Endothelial cell of umbilical vein (primary cell): ENCODE measurements around the gene TPM1. TPM values are rescaled to one million over a fixed set of nuclear protein-coding genes. Genes with fewer than 3 reads are reported as not detected.

Experiments used
- BruUV-seq: library from RNA; stranded (reverse); fragments of 400-500 nt; replicated peaks from 2 replicates; lab custom pipeline; 2021; lab: Mats Ljungman, UMichigan
- CTCF ChIA-PET: fragments of 300-600, 350-600 bp; sonication (Branson Sonifier 250); formaldehyde crosslinking; loops from one replicate; lab custom pipeline; 2021; ENCODE audit warnings: antibody characterized with exemption, inconsistent platforms; lab: Charles Lee
- POLR2A ChIA-PET: fragments of 300-600, 350-600 bp; sonication (Branson Sonifier 250); formaldehyde crosslinking; loops from one replicate; lab custom pipeline; 2021; ENCODE audit warnings: antibody characterized with exemption, inconsistent platforms; lab: Charles Lee
- DNase-seq: peaks from one replicate; pipeline ENCODE4 v3.0.0-alpha.2; 2011; ENCODE audit warnings: low read depth, low spot score
- FAIRE-seq: peaks from 2 replicates; lab custom pipeline; 2011; peaks lifted over from hg19 to GRCh38; lab: Jason Lieb, UNC
- H2AFZ ChIP-seq: 2 replicates; pipeline ENCODE4 v1.6.0; 2012; ENCODE audit warnings: low read depth, low read length, control low read depth, inconsistent platforms
- H3K27ac ChIP-seq: 2 replicates; pipeline ENCODE4 v1.5.1; 2011; ENCODE audit warnings: low read depth, mild to moderate bottlenecking, control low read depth, low read length, moderate library complexity; ENCODE audit not compliant: insufficient read depth
- H3K27me3 ChIP-seq, 2 experiments: 2 replicates each; pipeline versions ENCODE4 v1.6.0 to v1.6.1; 2011; ENCODE audit warnings: low read length in 2 of 2, mixed read lengths in 1 of 2; ENCODE audit not compliant: control insufficient read depth in 2 of 2, insufficient read depth in 2 of 2
- H3K36me3 ChIP-seq, 2 experiments: 2 replicates in 1 of 2; 3 replicates in 1 of 2; pipeline ENCODE4 v1.5.1; 2011; ENCODE audit warnings: low read length in 2 of 2, mild to moderate bottlenecking in 1 of 2, moderate library complexity in 1 of 2; ENCODE audit not compliant: control insufficient read depth in 2 of 2, insufficient read depth in 2 of 2; ENCODE audit errors: extremely low read depth in 1 of 2
- H3K4me1 ChIP-seq: 3 replicates; pipeline ENCODE4 v1.5.1; 2011; ENCODE audit warnings: mild to moderate bottlenecking, low read length; ENCODE audit not compliant: control insufficient read depth, insufficient read depth; ENCODE audit errors: extremely low read depth
- H3K4me2 ChIP-seq: 2 replicates; pipeline ENCODE4 v1.6.1; 2011; ENCODE audit warnings: low read length, control low read depth, mixed read lengths; ENCODE audit not compliant: insufficient read depth
- H3K4me3 ChIP-seq, 3 experiments: fragments of 200-600 bp in 1 of 3; sonication (generic), shearing (Covaris generic) in 1 of 3; replicated peaks in 1 of 3; 2 replicates each; pipeline ENCODE4 v1.5.1; 2011 to 2016; ENCODE audit warnings: control low read depth in 3 of 3, low read length in 3 of 3, mild to moderate bottlenecking in 2 of 3, inconsistent platforms in 1 of 3, low read depth in 1 of 3, moderate library complexity in 1 of 3; ENCODE audit not compliant: insufficient read depth in 1 of 3
- H3K79me2 ChIP-seq: 2 replicates; pipeline ENCODE4 v1.6.0; 2012; ENCODE audit warnings: low read length, inconsistent platforms; ENCODE audit not compliant: control insufficient read depth, insufficient read depth
- H3K9ac ChIP-seq: replicated peaks from 2 replicates; pipeline ENCODE3; 2011; ENCODE audit warnings: low read length, control low read depth; ENCODE audit not compliant: insufficient read depth; ENCODE audit errors: extremely low read depth
- H3K9me1 ChIP-seq: replicated peaks from 3 replicates; pipeline ENCODE4 v1.6.0; 2011; ENCODE audit warnings: mild to moderate bottlenecking, low read length; ENCODE audit not compliant: control insufficient read depth, insufficient read depth; ENCODE audit errors: extremely low read depth
- H3K9me3 ChIP-seq: replicated peaks from 2 replicates; pipeline ENCODE4 v1.5.1; 2012; ENCODE audit warnings: low read length, inconsistent platforms; ENCODE audit not compliant: control insufficient read depth, insufficient read depth
- H4K20me1 ChIP-seq: replicated peaks from 2 replicates; pipeline ENCODE3; 2011; ENCODE audit warnings: mild to moderate bottlenecking, low read length; ENCODE audit not compliant: control insufficient read depth, insufficient read depth; ENCODE audit errors: extremely low read depth
- EZH2 ChIP-seq: IDR thresholded peaks from 2 replicates; pipeline ENCODE4 v1.6.1; 2012; ENCODE audit warnings: borderline replicate concordance, low read depth, mild to moderate bottlenecking, moderate library complexity, low read length, inconsistent platforms; ENCODE audit not compliant: severe bottlenecking
- FOS ChIP-seq: IDR thresholded peaks from 2 replicates; pipeline ENCODE4 v1.6.1; 2011; ENCODE audit warnings: mild to moderate bottlenecking, low read length, moderate library complexity, borderline replicate concordance; ENCODE audit not compliant: insufficient read depth
- GATA2 ChIP-seq: IDR thresholded peaks from 2 replicates; pipeline ENCODE4 v1.7.0; 2011; ENCODE audit warnings: low read depth, mild to moderate bottlenecking, moderate library complexity, mixed read lengths, low read length; ENCODE audit not compliant: insufficient read length, insufficient read depth
- JUN ChIP-seq: IDR thresholded peaks from 2 replicates; pipeline ENCODE4 v1.6.1; 2011; ENCODE audit warnings: borderline replicate concordance, low read depth; ENCODE audit not compliant: insufficient read length, insufficient read depth
- MYC ChIP-seq: IDR thresholded peaks from one replicate; pipeline ENCODE4 v1.6.1; 2011; ENCODE audit warnings: mild to moderate bottlenecking, low read depth, low read length
- POLR2A ChIP-seq: IDR thresholded peaks from 2 replicates; pipeline ENCODE4 v1.6.1; 2012; ENCODE audit warnings: low read depth, mild to moderate bottlenecking, control low read depth, low read length
- POLR2AphosphoS5 ChIP-seq: IDR thresholded peaks from 2 replicates; pipeline ENCODE4 v1.6.1; 2012; ENCODE audit warnings: low read depth, mild to moderate bottlenecking, control low read depth, low read length, moderate library complexity; ENCODE audit not compliant: insufficient read depth
- dilution Hi-C: fragments of 300-500 bp; cut with MboI; formaldehyde crosslinking; loops from one replicate; pipeline ENCODE4 v1.15.0; 2019; ENCODE audit warnings: low sequenced_read_pairs; ENCODE audit not compliant: extremely low pct_ligation_motif_present
- intact Hi-C: fragments of 100-400 bp; cut with micrococcal nuclease; formaldehyde crosslinking; loops from one replicate; pipeline ENCODE4 v1.10.0; 2022
- polyA plus RNA-seq, 4 experiments: library from polyadenylated mRNA; depleted of rRNA in 3 of 4; stranded (reverse) in 3 of 4; unstranded in 1 of 4; fragments of >200 nt; gene quantifications; 2 replicates each; pipeline versions ENCODE4 v1.2.1 to v1.2.3, GENCODE V29; 2011 to 2012; ENCODE audit warnings: missing spikeins in 1 of 4
- total RNA-seq: library from RNA; stranded (reverse); gene quantifications from 2 replicates; pipeline ENCODE4 v1.2.3, GENCODE V29; 2021
- TF ChIP-seq, protein P1 (sequence below), 2 donors: IDR thresholded peaks; 1 replicate in 1 of 2; 2 replicates in 1 of 2; pipeline ENCODE4 v1.5.1; 2011; ENCODE audit warnings: low read length in 2 of 2, mild to moderate bottlenecking in 2 of 2, moderate library complexity in 2 of 2, control low read depth in 1 of 2, inconsistent platforms in 1 of 2, low read depth in 1 of 2; ENCODE audit not compliant: insufficient read depth in 1 of 2; ENCODE audit errors: extremely low read depth in 1 of 2
- TF ChIP-seq, protein P2 (sequence below): IDR thresholded peaks from 2 replicates; pipeline ENCODE4 v1.6.1; 2011; ENCODE audit not compliant: insufficient read depth, insufficient read length

The TPM1 gene
- total and polyA plus RNA-seq, 2 donors (not counting 3 experiments of a cell fraction or from before 2014, with no cell fraction given) = 518 to 558 TPM

- TF ChIP-seq FOS = no peak
- TF ChIP-seq GATA2 = no peak
- TF ChIP-seq MYC = no peak
- TF ChIP-seq, protein P1, sequence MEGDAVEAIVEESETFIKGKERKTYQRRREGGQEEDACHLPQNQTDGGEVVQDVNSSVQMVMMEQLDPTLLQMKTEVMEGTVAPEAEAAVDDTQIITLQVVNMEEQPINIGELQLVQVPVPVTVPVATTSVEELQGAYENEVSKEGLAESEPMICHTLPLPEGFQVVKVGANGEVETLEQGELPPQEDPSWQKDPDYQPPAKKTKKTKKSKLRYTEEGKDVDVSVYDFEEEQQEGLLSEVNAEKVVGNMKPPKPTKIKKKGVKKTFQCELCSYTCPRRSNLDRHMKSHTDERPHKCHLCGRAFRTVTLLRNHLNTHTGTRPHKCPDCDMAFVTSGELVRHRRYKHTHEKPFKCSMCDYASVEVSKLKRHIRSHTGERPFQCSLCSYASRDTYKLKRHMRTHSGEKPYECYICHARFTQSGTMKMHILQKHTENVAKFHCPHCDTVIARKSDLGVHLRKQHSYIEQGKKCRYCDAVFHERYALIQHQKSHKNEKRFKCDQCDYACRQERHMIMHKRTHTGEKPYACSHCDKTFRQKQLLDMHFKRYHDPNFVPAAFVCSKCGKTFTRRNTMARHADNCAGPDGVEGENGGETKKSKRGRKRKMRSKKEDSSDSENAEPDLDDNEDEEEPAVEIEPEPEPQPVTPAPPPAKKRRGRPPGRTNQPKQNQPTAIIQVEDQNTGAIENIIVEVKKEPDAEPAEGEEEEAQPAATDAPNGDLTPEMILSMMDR (IDR thresholded peaks at IDR 0.05; ENCODE audit: extremely low read depth in 1 of 2, insufficient read depth in 1 of 2, low read depth in 1 of 2, low read length in 2 of 2) = no peak
- no peak for TF ChIP-seq POLR2A
- TF ChIP-seq POLR2AphosphoS5 = no peak
- TF ChIP-seq JUN = no peak
- TF ChIP-seq, protein P2, sequence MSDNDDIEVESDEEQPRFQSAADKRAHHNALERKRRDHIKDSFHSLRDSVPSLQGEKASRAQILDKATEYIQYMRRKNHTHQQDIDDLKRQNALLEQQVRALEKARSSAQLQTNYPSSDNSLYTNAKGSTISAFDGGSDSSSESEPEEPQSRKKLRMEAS = no peak
- no peak for TF ChIP-seq EZH2
- Histone ChIP-seq H3K79me2 (no peaks in the 10 kb centered on the region), H3K4me1 (peaks cover 5% of the 10 kb centered on the region), H3K9me1 (no peaks in the 10 kb centered on the region), H3K9me3 (no peaks in the 10 kb centered on the region), H3K27ac (no peak overlapping the region), H3K36me3 (no peaks in the 10 kb centered on the region), H4K20me1 (no peaks in the 10 kb centered on the region), H3K4me2 (no peak overlapping the region), H2AFZ (no peak overlapping the region), H3K4me3 (no peak overlapping the region), H3K9ac (no peak overlapping the region), H3K27me3 (no peaks in the 10 kb centered on the region)
- CTCF ChIA-PET = no interaction called here
- FAIRE-seq (no peak), DNase-seq (no peak)
- POLR2A ChIA-PET = no interaction called here
- no TSS peak for BruUV-seq
- intact Hi-C loops (no loop called here), dilution Hi-C loops (no loop called here)
Observed at GRCh38 chr15:63025460-63025859, 17.1 kb upstream of the TPM1 start.
